Mammary epithelial cell (primary cell): ENCODE data around the gene RGL1.

ENCODE experiments used
- EZH2 ChIP-seq: IDR thresholded peaks from 2 replicates; pipeline ENCODE4 v1.6.1; 2012; ENCODE audit warnings: low read length, inconsistent platforms, borderline replicate concordance
- TF ChIP-seq, protein P1 (sequence below), 2 donors: IDR thresholded peaks in 1 of 2; conservative IDR thresholded peaks in 1 of 2; 2 replicates each; pipeline ENCODE4 v1.5.1; 2011 to 2012; ENCODE audit warnings: inconsistent platforms in 2 of 2, low read length in 2 of 2, mild to moderate bottlenecking in 2 of 2, control low read depth in 1 of 2, low read depth in 1 of 2; ENCODE audit not compliant: insufficient read depth in 1 of 2; ENCODE audit errors: extremely low read depth in 1 of 2

GRCh38 chr1:183804916-183805841, at the start of gene RGL1:
- TF ChIP-seq, protein P1, sequence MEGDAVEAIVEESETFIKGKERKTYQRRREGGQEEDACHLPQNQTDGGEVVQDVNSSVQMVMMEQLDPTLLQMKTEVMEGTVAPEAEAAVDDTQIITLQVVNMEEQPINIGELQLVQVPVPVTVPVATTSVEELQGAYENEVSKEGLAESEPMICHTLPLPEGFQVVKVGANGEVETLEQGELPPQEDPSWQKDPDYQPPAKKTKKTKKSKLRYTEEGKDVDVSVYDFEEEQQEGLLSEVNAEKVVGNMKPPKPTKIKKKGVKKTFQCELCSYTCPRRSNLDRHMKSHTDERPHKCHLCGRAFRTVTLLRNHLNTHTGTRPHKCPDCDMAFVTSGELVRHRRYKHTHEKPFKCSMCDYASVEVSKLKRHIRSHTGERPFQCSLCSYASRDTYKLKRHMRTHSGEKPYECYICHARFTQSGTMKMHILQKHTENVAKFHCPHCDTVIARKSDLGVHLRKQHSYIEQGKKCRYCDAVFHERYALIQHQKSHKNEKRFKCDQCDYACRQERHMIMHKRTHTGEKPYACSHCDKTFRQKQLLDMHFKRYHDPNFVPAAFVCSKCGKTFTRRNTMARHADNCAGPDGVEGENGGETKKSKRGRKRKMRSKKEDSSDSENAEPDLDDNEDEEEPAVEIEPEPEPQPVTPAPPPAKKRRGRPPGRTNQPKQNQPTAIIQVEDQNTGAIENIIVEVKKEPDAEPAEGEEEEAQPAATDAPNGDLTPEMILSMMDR (conservative IDR thresholded peaks at IDR 0.05 in 1 of 2, IDR thresholded peaks at IDR 0.05 in 1 of 2; ENCODE audit: extremely low read depth in 1 of 2, insufficient read depth in 1 of 2, low read depth in 1 of 2, low read length in 2 of 2) = no peak
- TF ChIP-seq EZH2 = no peak
